ENCODE measurements around the gene SZT2. TPM values are rescaled to one million over a fixed set of nuclear protein-coding genes. Genes with fewer than 3 reads are reported as not detected.

The SZT2 gene
- total RNA-seq, 2 experiments from 2014 or later: 33.7 to 79.8 TPM

GRCh38 chr1:43484367-43484766 lies 94.7 kb downstream of the SZT2 start:
- intact Hi-C loops (cut with micrococcal nuclease; ENCODE audit: unreplicated experiment): no loop called here
- BruUV-seq (replicated peaks): no TSS peak
- Histone ChIP-seq H3K36me3 (ENCODE audit: insufficient read depth, low read length) (no peaks in the 10 kb centered on the region), H3K4me3 (ENCODE audit: low read depth, low read length, poor library complexity, severe bottlenecking) (no peak overlapping the region), H3K4me2 (ENCODE audit: low read length) (no peak overlapping the region), H3K27ac (ENCODE audit: low read depth, low read length, poor library complexity, severe bottlenecking) (no peak overlapping the region), H3K9me3 (ENCODE audit: low read length) (peaks cover 13% of the 10 kb centered on the region), H3K79me2 (ENCODE audit: insufficient read depth, low read depth, low read length) (no peaks in the 10 kb centered on the region), H4K20me1 (ENCODE audit: insufficient read depth, low read length) (no peaks in the 10 kb centered on the region), H2AFZ (ENCODE audit: low read length) (no peak overlapping the region), H3K9me2 (ENCODE audit: insufficient read depth, low read length) (no peaks in the 10 kb centered on the region), H3K4me1 (ENCODE audit: insufficient read depth, low read length, poor library complexity, severe bottlenecking) (no peaks in the 10 kb centered on the region)
- no peak for DNase-seq (ENCODE audit: low spot score)
- TF ChIP-seq EZH2phosphoT487 (IDR thresholded peaks at IDR 0.05; ENCODE audit: borderline replicate concordance, low read depth, low read length): no peak
- TF ChIP-seq CTCF (conservative IDR thresholded peaks at IDR 0.05; ENCODE audit: low read length): no peak
- CTCF ChIA-PET (ENCODE audit: unreplicated experiment): no interaction called here
- POLR2A ChIA-PET: no interaction called here

GRCh38 chr1:43488165-43488564 lies 98.5 kb downstream of the SZT2 start:
- no peaks in the 10 kb centered on the region for H3K9me2 ChIP-seq (ENCODE audit: insufficient read depth, low read length)
- ChIA-PET CTCF (ENCODE audit: unreplicated experiment) (no interaction called here), POLR2A (no interaction called here)
- no peak overlapping the region for H2AFZ ChIP-seq (ENCODE audit: low read length)
- no peak overlapping the region for H3K4me3 ChIP-seq (ENCODE audit: low read depth, low read length, poor library complexity, severe bottlenecking)
- no TSS peak for BruUV-seq (replicated peaks)
- no peaks in the 10 kb centered on the region for H3K4me1 ChIP-seq (ENCODE audit: insufficient read depth, low read length, poor library complexity, severe bottlenecking)
- H3K9me3 ChIP-seq (ENCODE audit: low read length): peaks cover 13% of the 10 kb centered on the region
- H3K4me2 ChIP-seq (ENCODE audit: low read length): no peak overlapping the region
- H3K36me3 ChIP-seq (ENCODE audit: insufficient read depth, low read length): no peaks in the 10 kb centered on the region
- no peaks in the 10 kb centered on the region for H4K20me1 ChIP-seq (ENCODE audit: insufficient read depth, low read length)
- intact Hi-C loops (cut with micrococcal nuclease; ENCODE audit: unreplicated experiment): no loop called here
- no peak for TF ChIP-seq CTCF (conservative IDR thresholded peaks at IDR 0.05; ENCODE audit: low read length)
- H3K79me2 ChIP-seq (ENCODE audit: insufficient read depth, low read depth, low read length): no peaks in the 10 kb centered on the region
- DNase-seq (ENCODE audit: low spot score): no peak
- H3K27ac ChIP-seq (ENCODE audit: low read depth, low read length, poor library complexity, severe bottlenecking): no peak overlapping the region

- Histone ChIP-seq H3K27ac (ENCODE audit: low read depth, low read length, poor library complexity, severe bottlenecking) (no peak overlapping the region), H3K79me2 (ENCODE audit: insufficient read depth, low read depth, low read length) (no peaks in the 10 kb centered on the region), H3K4me3 (ENCODE audit: low read depth, low read length, poor library complexity, severe bottlenecking) (no peak overlapping the region), H2AFZ (ENCODE audit: low read length) (no peak overlapping the region), H3K4me1 (ENCODE audit: insufficient read depth, low read length, poor library complexity, severe bottlenecking) (no peaks in the 10 kb centered on the region), H3K9me2 (ENCODE audit: insufficient read depth, low read length) (no peaks in the 10 kb centered on the region), H3K36me3 (ENCODE audit: insufficient read depth, low read length) (no peaks in the 10 kb centered on the region), H3K4me2 (ENCODE audit: low read length) (no peak overlapping the region), H4K20me1 (ENCODE audit: insufficient read depth, low read length) (no peaks in the 10 kb centered on the region), H3K9me3 (ENCODE audit: low read length) (peaks cover 13% of the 10 kb centered on the region)
- intact Hi-C loops (cut with micrococcal nuclease; ENCODE audit: unreplicated experiment): no loop called here
- TF ChIP-seq CTCF (conservative IDR thresholded peaks at IDR 0.05; ENCODE audit: low read length): no peak
- TF ChIP-seq EZH2phosphoT487 (IDR thresholded peaks at IDR 0.05; ENCODE audit: borderline replicate concordance, low read depth, low read length): no peak
- CTCF ChIA-PET (ENCODE audit: unreplicated experiment): no interaction called here
- no peak for DNase-seq (ENCODE audit: low spot score)
- POLR2A ChIA-PET: interaction anchor here (1.0 kb wide), 1 partner anchor 30 kb away, joined by 3 read pairs; no protein-coding TSS in a partner anchor
- no TSS peak for BruUV-seq (replicated peaks)
These were observed 101.4 kb downstream of the SZT2 start for GRCh38 chr1:43491061-43491460.

Data from OCI-LY7 (cell line).